Measurements from ENCODE around the gene GPD2. TPM values are rescaled to one million over a fixed set of nuclear protein-coding genes. Genes with fewer than 3 reads are reported as not detected.

The GPD2 gene
- total and polyA plus RNA-seq, 2 of the 13 experiments (the other 11 are each of a cell fraction or from before 2014, with no cell fraction given), result not detected

GRCh38 chr2:156573710-156574109 is 137.5 kb downstream of the GPD2 start:
- Histone ChIP-seq H2AFZ (ENCODE audit: low read length) (no peak overlapping the region), H3K4me3 (replicated peaks in 1 of 3; ENCODE audit: insufficient read depth in 1 of 3, low read depth in 2 of 3, low read length in 3 of 3) (no peak overlapping the region), H3K9me3 (ENCODE audit: low read length) (no peaks in the 10 kb centered on the region), H3K27ac (ENCODE audit: extremely low read length, insufficient read depth, low read length) (no peak overlapping the region), H3K4me2 (ENCODE audit: low read depth, low read length) (no peak overlapping the region), H4K20me1 (ENCODE audit: insufficient read depth, low read length) (no peaks in the 10 kb centered on the region), H3K27me3 (ENCODE audit: control insufficient read depth in 1 of 2, insufficient read depth in 2 of 2, low read length in 2 of 2) (no peaks in the 10 kb centered on the region), H3K4me1 (ENCODE audit: insufficient read depth, low read length) (no peaks in the 10 kb centered on the region), H3K79me2 (ENCODE audit: insufficient read depth, low read length) (no peaks in the 10 kb centered on the region), H3K36me3 (replicated peaks in 1 of 2; ENCODE audit: control insufficient read depth in 1 of 2, insufficient read depth in 2 of 2, low read length in 2 of 2) (no peaks in the 10 kb centered on the region), H3K9ac (ENCODE audit: insufficient read depth, low read depth, low read length) (no peak overlapping the region)
- intact Hi-C loops (cut with micrococcal nuclease; ENCODE audit: unreplicated experiment) (no loop called here), in situ Hi-C loops (cut with HindIII; ENCODE audit: extremely low pct_ligation_motif_present, low pct_unique_long_range_greater_than_20kb) (no loop called here)
- CTCF ChIA-PET (ENCODE audit: low intra/inter-chr PET ratio, low total read pairs), result no interaction called here
- DNase-seq (ENCODE audit: low spot score), result no peak
- TF ChIP-seq HMG20B (CRISPR knock-in tag; conservative IDR thresholded peaks at IDR 0.05) (no peak), THYN1 (CRISPR knock-in tag; IDR thresholded peaks at IDR 0.05; ENCODE audit: borderline replicate concordance, low read depth) (no peak), SAP130 (CRISPR knock-in tag; IDR thresholded peaks at IDR 0.05; ENCODE audit: low read depth) (no peak), TEF (CRISPR knock-in tag; IDR thresholded peaks at IDR 0.05) (no peak)
- TF ChIP-seq, protein P1, sequence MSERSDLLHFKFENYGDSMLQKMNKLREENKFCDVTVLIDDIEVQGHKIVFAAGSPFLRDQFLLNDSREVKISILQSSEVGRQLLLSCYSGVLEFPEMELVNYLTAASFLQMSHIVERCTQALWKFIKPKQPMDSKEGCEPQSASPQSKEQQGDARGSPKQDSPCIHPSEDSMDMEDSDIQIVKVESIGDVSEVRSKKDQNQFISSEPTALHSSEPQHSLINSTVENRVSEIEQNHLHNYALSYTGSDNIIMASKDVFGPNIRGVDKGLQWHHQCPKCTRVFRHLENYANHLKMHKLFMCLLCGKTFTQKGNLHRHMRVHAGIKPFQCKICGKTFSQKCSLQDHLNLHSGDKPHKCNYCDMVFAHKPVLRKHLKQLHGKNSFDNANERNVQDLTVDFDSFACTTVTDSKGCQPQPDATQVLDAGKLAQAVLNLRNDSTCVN (CRISPR knock-in tag; IDR thresholded peaks at IDR 0.05; ENCODE audit: borderline replicate concordance), result no peak
- FAIRE-seq, result no peak
- no peak for ATAC-seq
- BruUV-seq (replicated peaks), result no TSS peak
- 3% methylated on average over 2 of the region's 2 CpGs for WGBS (ENCODE audit: low lambda C conversion rate)
- POLR2A ChIA-PET, result no interaction called here

- BruUV-seq (replicated peaks), result no TSS peak
- POLR2A ChIA-PET, result no interaction called here
- H3K9ac ChIP-seq (ENCODE audit: insufficient read depth, low read depth, low read length), result no peak overlapping the region
- FAIRE-seq, result no peak
- no peaks in the 10 kb centered on the region for H4K20me1 ChIP-seq (ENCODE audit: insufficient read depth, low read length)
- no peaks in the 10 kb centered on the region for H3K79me2 ChIP-seq (ENCODE audit: insufficient read depth, low read length)
- DNase-seq (ENCODE audit: low spot score), result no peak
- H2AFZ ChIP-seq (ENCODE audit: low read length), result no peak overlapping the region
- H3K9me3 ChIP-seq (ENCODE audit: low read length), result no peaks in the 10 kb centered on the region
- no peak overlapping the region for H3K4me3 ChIP-seq (replicated peaks in 1 of 3; ENCODE audit: insufficient read depth in 1 of 3, low read depth in 2 of 3, low read length in 3 of 3)
- H3K27ac ChIP-seq (ENCODE audit: extremely low read length, insufficient read depth, low read length), result no peak overlapping the region
- in situ Hi-C loops (cut with HindIII; ENCODE audit: extremely low pct_ligation_motif_present, low pct_unique_long_range_greater_than_20kb), result no loop called here
- ATAC-seq, result no peak
- H3K27me3 ChIP-seq (ENCODE audit: control insufficient read depth in 1 of 2, insufficient read depth in 2 of 2, low read length in 2 of 2), result no peaks in the 10 kb centered on the region
- intact Hi-C loops (cut with micrococcal nuclease; ENCODE audit: unreplicated experiment), result no loop called here
- CTCF ChIA-PET (ENCODE audit: low intra/inter-chr PET ratio, low total read pairs), result no interaction called here
- H3K36me3 ChIP-seq (replicated peaks in 1 of 2; ENCODE audit: control insufficient read depth in 1 of 2, insufficient read depth in 2 of 2, low read length in 2 of 2), result no peaks in the 10 kb centered on the region
- H3K4me1 ChIP-seq (ENCODE audit: insufficient read depth, low read length), result no peaks in the 10 kb centered on the region
- H3K4me2 ChIP-seq (ENCODE audit: low read depth, low read length), result no peak overlapping the region
- TF ChIP-seq ZNF75D (CRISPR knock-in tag; IDR thresholded peaks at IDR 0.05; ENCODE audit: borderline replicate concordance) (no peak), HOXD1 (CRISPR knock-in tag; IDR thresholded peaks at IDR 0.05) (no peak), ZFAT (CRISPR knock-in tag; conservative IDR thresholded peaks at IDR 0.05) (no peak), PRDM10 (CRISPR knock-in tag; IDR thresholded peaks at IDR 0.05; ENCODE audit: low read depth) (no peak), PHF8 (CRISPR knock-in tag; IDR thresholded peaks at IDR 0.05) (no peak), ZNF549 (CRISPR knock-in tag; IDR thresholded peaks at IDR 0.05) (no peak)
Measured at GRCh38 chr2:156574112-156574511, 137.9 kb downstream of the GPD2 start.
